Inferior parietal cortex (tissue), 1 donor: ENCODE data around the gene CEMIP2.

ENCODE experiments used
- DNase-seq: peaks from one replicate; pipeline ENCODE4 v3.0.0-alpha.2; 2016; ENCODE audit errors: extremely low spot score

CEMIP2 gene

DNA sequence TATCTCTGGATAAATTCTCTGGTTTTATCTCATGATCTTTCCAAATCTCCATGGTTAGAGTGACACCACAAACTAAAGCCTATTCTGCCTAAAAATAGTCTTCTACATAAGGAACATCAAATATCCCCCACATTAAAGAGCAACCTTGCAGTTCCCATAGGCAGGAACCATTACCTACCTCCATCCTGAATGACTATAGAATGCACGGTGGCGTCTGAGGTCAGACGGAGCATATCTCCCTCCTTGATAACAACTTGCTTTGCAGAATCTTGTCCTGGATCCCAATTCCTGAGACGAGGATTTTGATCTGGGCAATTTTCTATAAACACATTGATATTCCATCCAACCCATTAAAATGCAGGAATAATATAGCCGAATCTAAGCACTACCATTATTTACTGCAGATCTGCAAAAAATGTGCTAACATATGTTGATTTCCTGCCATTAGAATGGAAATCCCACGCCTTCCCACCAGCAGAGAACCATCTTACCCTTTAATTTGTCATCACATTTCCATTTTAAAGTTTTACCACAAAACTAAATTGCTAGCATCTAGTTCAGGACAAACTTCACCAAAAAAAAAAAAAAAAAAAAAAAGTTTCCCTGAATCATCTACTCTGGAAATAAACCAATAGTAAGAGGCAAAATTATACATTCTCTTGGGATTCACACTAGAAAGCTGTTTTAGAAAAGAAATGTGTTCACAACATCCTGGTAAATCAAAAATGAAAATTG, 22.1 kb downstream of the CEMIP2 start:
- no peak for DNase-seq

DNA sequence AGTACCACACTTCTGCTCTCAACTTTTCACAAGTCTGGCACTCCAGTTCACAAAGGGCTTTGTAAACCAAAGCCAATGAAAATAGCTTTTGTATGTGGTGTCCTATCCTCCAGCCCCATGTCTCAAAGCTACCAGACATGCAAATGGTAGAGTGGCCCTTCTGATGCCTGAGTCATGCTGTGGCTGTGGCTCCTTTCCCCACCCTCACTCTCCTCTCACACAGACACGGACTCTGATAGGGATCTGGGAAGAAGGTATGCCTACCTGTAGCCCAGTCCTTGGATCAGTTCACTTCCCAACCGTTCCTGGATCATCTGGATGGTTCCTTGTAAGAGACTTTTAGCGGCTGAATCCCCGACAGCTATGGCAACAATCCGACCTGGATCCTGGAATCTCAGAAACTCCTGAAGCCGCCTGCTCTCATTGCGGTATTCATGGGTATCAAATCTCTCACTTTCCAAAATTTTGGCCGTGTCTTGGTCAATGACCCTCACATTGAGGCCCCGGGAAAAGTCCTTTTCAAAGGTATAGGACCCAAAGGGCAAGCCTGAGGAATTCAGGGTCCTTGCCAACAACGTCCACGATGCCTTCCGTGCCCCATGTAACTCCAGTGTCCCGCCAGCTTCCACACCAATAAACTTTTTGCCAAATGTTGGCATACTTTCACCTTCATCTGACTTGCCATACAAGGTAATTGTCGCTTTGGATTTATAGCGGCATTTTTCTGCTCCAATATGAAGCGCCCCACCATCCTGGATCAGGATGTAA, 23.4 kb downstream of the CEMIP2 start:
- DNase-seq, result no peak

- no peak for DNase-seq
Measured at GRCh38 chr9:71743882-71744281, 24.4 kb downstream of the CEMIP2 start.

GRCh38 chr9:71743217-71743705, 25.1 kb downstream of the CEMIP2 start:
- DNase-seq, result no peak

DNA sequence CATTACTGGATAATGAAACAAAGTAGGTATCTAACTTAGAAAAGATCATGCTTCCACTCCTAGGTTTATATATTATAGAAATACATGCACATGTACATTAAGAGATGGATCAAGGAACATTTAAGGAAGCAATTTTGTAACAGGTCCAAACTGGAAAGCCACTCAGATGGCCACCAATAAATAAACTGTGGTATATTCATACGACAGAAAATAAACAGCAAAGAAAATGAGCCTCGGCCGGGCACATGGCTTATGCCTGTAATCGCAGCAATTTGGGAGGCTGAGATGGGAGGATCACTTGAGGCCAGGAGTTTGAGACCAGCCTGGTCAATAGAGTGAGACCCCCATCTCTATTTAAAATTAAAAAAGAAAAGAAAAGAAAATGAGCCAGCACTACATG, 25.6 kb downstream of the CEMIP2 start:
- no peak for DNase-seq

GRCh38 chr9:71741926-71742648, 26.2 kb downstream of the CEMIP2 start:
- DNase-seq, result peak; percentile 38

DNA sequence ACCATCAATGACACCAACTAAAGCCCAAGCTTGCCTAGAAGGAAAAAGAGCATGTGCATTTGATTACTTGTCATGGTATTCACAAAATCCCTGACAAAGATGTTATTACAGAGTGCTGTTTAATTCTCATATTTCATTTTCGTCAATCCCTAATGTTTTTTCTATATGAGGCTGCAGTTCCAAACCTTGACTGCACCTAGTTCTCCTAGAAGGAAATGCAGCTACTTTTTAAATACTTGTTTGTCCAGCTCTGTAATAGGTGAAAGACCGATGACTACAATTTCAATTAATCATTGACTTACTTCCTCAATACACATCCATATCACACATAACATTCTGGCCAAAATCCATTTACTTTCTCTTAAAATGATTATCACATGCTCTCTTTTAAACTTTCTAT, 28.1 kb downstream of the CEMIP2 start:
- DNase-seq, result no peak

GRCh38 chr9:71737455-71737854, 30.9 kb downstream of the CEMIP2 start:
- DNase-seq, result no peak

DNA sequence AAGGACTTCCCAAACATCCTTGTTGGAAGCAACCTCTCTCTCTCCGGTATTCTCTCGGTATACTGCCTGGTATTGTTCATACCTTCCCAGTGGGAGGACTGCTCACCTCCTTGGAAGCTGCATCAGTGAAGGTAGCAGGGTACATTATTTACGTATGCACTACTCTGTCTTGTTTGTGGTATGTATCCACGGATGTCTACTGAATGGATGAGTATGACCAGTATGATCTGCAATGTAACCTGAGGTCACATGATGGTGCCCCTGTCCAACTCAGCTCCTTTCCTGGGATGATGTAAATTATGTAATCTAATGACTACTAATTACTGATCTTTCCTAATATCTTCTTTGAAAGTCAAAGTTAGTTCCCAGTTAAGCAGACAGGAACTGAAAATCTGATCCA, 32.1 kb downstream of the CEMIP2 start:
- no peak for DNase-seq

- no peak for DNase-seq
Measured at GRCh38 chr9:71734950-71735349, 33.4 kb downstream of the CEMIP2 start.

DNA sequence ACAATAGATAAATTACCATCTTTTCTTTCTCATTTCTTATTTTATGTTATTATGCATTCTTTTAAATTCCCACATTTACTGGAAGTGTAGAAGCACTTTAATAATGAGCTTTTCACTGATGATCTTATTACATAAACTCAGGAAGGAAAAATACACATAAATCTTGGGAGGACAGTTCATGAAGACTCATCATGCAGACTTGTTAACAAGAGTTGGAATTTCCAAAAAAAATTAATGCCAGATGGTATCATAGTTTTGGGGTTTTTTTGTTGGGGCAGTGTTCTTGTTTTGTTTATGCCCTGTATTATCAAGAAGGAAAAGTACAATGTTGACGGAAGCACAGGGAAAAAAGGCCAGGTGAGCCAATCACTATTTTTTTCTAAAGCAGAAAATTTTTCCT, 35.1 kb downstream of the CEMIP2 start:
- no peak for DNase-seq

GRCh38 chr9:71729816-71730526, 38.3 kb downstream of the CEMIP2 start:
- no peak for DNase-seq

DNA sequence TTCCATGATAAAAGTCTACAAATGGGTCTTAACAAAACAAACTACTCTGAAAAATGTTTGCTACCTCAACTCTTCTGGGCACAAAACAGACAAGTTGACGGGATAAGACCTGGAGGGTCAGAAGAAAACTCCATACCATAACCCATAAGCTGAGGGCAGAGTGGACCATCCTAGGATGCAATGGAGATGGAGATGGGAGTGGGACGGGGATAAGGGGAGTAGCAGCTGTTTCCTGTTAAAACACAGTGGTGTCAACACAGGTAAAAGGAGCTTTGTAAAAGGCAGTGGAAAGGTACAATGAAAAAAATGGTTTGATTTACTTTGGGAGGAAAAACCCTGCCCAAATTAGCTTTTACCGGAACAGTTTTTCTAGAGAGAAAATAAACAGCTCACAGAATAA, 41.6 kb downstream of the CEMIP2 start:
- no peak for DNase-seq

DNA sequence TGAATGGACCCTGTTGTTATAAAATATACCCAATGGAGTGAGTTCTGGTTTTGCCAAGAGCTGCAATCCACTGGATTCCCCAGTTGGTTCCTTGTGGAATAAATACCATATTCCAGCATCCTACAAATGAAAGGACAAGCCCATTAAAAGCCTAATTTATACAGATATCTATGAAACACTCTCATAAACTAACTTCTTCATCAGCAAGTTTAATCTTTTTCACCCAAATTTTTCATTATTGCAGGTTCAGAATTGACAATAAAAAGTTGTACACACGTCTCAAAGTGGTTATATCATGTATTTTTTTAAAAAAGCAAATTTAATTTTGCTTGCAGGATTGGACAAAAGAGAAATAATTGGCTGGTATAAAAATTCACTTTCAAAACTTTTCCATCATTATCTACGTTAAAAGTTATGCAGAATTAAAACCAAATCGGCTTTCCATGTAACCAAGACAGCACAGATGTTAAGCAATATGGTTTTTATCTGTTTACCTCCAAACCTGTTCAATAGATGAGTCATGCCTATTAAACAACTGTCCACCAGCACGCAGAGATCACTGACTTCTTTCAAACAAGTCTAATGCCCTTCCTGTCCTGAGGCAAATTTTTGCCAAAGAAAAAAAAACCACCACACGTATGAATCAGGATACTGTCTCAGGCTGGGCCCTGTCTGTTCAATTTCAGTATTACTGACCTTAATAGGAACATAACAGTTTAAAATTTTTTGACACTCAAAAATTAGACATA, 42.5 kb downstream of the CEMIP2 start:
- no peak for DNase-seq

DNA sequence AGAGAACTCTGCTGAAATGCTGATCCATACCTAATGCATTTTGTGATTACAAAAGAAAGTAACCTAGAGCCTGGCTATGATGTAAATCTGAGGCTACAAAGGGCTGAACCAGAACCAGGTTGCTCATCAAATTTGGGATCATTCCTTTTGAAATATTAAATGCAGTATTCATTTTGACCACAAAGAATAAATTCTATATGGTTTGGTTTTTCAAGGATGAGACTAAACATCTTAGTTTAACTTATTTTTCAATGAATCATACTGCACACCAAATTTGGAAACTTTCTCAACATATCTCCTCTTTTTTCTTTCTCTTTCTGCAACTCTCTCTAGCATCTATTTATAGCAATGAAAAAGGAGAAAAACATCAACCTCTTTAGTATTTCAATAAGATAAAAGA, 46.5 kb downstream of the CEMIP2 start:
- DNase-seq, result no peak

GRCh38 chr9:71719562-71719961, 48.8 kb downstream of the CEMIP2 start:
- peak; percentile 66 for DNase-seq

DNA sequence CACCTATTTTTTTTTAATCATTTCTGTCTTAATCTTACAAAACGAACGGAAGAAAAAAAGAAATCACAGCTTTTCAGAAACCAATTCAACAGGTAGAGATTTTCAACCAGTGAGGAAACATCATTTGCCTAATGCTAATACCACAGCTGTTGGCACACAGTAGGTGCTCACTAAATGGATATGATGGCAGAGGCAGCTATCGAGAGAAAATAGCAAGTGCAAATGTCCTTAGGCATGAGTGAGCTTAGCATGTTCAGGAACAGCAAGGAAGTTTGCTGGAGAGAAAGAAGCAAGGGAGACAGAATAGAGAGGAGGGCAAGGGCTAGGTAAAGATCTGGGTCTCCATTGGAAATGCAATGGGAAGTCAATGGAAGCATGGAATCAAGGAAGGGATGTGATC, 49.2 kb downstream of the CEMIP2 start:
- no peak for DNase-seq

DNA sequence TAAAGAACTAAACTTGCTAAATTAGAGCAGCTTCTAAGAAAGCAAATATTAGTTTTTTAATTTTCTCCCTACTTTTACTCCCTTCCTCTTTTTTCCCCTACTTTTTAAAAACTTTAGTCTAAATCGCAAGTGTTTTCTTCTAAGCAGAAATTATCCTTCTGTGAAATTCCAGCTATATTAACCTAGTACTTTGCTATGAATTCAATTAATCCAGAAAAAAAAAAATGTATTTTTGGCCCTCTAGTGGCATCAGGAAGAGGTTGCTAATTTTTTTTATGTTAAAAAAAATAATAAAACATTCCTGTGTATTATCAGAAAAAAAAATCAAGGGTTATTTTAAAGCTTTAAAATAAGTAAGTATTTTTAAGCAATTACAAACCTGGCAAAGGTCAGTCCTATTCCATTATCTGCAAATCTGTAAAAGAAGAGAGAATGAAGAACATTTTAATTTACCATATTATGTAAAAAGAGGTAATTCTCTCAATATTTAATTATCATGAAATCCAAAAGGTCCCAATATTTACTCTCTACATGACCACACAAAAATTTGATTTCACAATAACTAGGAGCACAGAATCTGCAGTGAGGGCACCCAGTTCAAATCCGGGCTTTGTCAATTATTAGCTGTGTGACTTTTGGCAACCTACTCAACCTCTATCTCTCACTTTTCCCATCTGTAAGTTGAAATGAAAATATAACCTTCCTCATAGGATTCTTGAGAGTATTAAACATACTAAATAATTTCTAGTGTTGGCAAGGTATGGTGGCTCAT, 52.0 kb downstream of the CEMIP2 start:
- no peak for DNase-seq

DNA sequence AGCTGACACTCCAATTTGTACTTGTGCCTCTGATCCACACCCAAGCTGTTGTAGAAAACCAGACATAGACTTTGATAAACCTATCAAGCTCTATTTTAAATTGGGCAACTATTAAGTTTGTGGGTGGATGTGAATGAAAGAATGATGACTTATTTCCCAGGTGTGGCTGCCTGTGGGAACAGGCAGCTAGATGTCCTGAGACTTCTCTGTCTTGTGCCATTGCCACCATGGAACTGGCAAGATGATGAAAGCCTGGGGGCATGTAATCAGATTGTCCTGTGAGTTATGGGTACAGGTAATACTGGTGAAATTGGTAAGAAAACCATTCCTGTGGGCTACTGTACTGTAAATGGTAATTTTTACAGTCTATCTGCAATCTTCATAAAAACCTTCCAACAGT, 57.5 kb downstream of the CEMIP2 start:
- no peak for DNase-seq

DNA sequence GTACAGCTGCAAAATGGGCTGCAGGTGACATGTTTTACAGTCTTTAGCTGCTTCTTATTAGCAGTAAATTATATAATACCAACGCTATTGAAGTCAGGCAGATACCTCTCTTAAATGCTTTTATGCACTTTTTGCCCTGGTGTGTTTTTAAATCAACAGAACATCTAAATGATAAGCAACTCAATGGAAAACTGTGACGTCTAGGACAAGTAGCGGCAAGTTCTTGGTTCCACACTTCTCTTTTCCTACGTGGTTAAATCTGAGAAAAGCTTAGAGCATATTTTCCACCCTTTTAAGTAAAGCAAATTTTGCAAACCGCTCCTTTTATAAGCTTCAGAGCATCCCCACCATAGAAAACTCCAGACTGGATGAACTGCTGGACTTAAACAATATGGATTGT, 58.1 kb downstream of the CEMIP2 start:
- no peak for DNase-seq
